A549 (cell line): ENCODE results near the gene ST14. TPM values are rescaled to one million over a fixed set of nuclear protein-coding genes. Genes with fewer than 3 reads are reported as not detected.

ENCODE experiments used
- ATAC-seq, 2 experiments: fragments of 200-7000 bp in 1 of 2; fragments of >200 bp in 1 of 2; cut with Nextera tagmentation in 1 of 2; cut with Tn5 transposase in 1 of 2; 3 replicates each; pipeline versions ENCODE4 v1.8.0 to v1.9.1; 2018 to 2020; ENCODE audit warnings: mild to moderate bottlenecking in 1 of 2, moderate library complexity in 1 of 2
- CTCF ChIA-PET: fragments of 300-600 bp; sonication (Branson Sonifier 250); formaldehyde crosslinking; extraction: SDS; loops from one replicate; lab custom pipeline; 2021; ENCODE audit warnings: antibody characterized with exemption, inconsistent platforms; lab: Yijun Ruan, JAX
- POLR2A ChIA-PET: fragments of 350-600 bp; formaldehyde crosslinking; extraction: SDS; loops from one replicate; lab custom pipeline; 2021; ENCODE audit warnings: antibody characterized with exemption, inconsistent platforms; lab: Yijun Ruan, JAX
- DNase-seq, 2 experiments: peaks; one replicate each; pipeline versions ENCODE4 v3.0.0 to v3.0.0-alpha.2; 2011 to 2016; ENCODE audit warnings: low read depth in 1 of 2, low spot score in 1 of 2
- FAIRE-seq: peaks from 2 replicates; lab custom pipeline; 2011; peaks lifted over from hg19 to GRCh38; lab: Jason Lieb, UNC
- H3K27ac ChIP-seq, 2 experiments: fragments of >200 bp; sonication (Bioruptor Twin); formaldehyde crosslinking; 3 replicates each; pipeline ENCODE4 v1.5.1; 2016 to 2017
- H3K4me1 ChIP-seq: fragments of >200 bp; sonication (Bioruptor Twin); formaldehyde crosslinking; 3 replicates; pipeline ENCODE4 v1.6.1; 2016
- H3K4me2 ChIP-seq: fragments of >200 bp; sonication (Bioruptor Twin); formaldehyde crosslinking; 3 replicates; pipeline ENCODE4 v1.6.1; 2016
- H3K4me3 ChIP-seq: fragments of >200 bp; sonication (Bioruptor Twin); formaldehyde crosslinking; 3 replicates; pipeline ENCODE4 v1.5.1; 2016
- H3K9me3 ChIP-seq: fragments of >200 bp; sonication (Bioruptor Twin); formaldehyde crosslinking; 3 replicates; pipeline ENCODE4 v1.6.1; 2016
- CBX8 ChIP-seq: fragments of 200-600 bp; sonication (generic); IDR thresholded peaks from 2 replicates; pipeline ENCODE4 v1.6.1; 2016
- CEBPB ChIP-seq, 2 experiments: fragments of >200 bp in 1 of 2; sonication (Bioruptor Twin) in 1 of 2; formaldehyde crosslinking in 1 of 2; IDR thresholded peaks; 2 replicates each; pipeline ENCODE4 v1.6.1; 2012 to 2016
- CHD4 ChIP-seq: fragments of 200-600 bp; sonication (generic); IDR thresholded peaks from 2 replicates; pipeline ENCODE4 v1.6.1; 2016; ENCODE audit warnings: antibody characterized with exemption, mild to moderate bottlenecking, borderline replicate concordance
- ELK1 ChIP-seq: fragments of 150-350 bp; IDR thresholded peaks from 2 replicates; pipeline ENCODE4 v1.6.1; 2014; ENCODE audit warnings: low read depth, mild to moderate bottlenecking, low read length
- FOSB ChIP-seq: fragments of 250-450 bp; sonication (Bioruptor Pico); IDR thresholded peaks from 2 replicates; pipeline ENCODE4 v1.5.0; 2020; ENCODE audit warnings: mild to moderate bottlenecking, moderate library complexity
- HES2 ChIP-seq: fragments of >200 bp; sonication (Bioruptor Twin); formaldehyde crosslinking; IDR thresholded peaks from 2 replicates; pipeline ENCODE4 v1.6.1; 2016
- HEYL ChIP-seq: fragments of 250-450 bp; sonication (Bioruptor Pico); IDR thresholded peaks from 2 replicates; pipeline ENCODE4 v1.8.0; 2021; ENCODE audit warnings: mild to moderate bottlenecking, moderate library complexity
- HOXA7 ChIP-seq: fragments of 250-450 bp; sonication (Bioruptor Pico); IDR thresholded peaks from 2 replicates; pipeline ENCODE4 v1.5.0; 2020; ENCODE audit warnings: mild to moderate bottlenecking, moderate library complexity
- KDM1A ChIP-seq: fragments of 200-600 bp; sonication (generic); IDR thresholded peaks from 2 replicates; pipeline ENCODE4 v1.6.1; 2016; ENCODE audit warnings: low read depth, mild to moderate bottlenecking
- NFE2L2 ChIP-seq: fragments of 150-350 bp; conservative IDR thresholded peaks from 2 replicates; pipeline ENCODE4 v1.6.1; 2014; ENCODE audit warnings: low read length
- NR3C1 ChIP-seq: fragments of >200 bp; sonication (Bioruptor Twin); formaldehyde crosslinking; IDR thresholded peaks from 3 replicates; pipeline ENCODE4 v1.6.1; 2017
- POLR2AphosphoS2 ChIP-seq: conservative IDR thresholded peaks from 2 replicates; pipeline ENCODE4 v1.6.1; 2012; ENCODE audit warnings: low read length, improper control_type of control experiment, inconsistent platforms
- RNF2 ChIP-seq: fragments of 200-600 bp; sonication (generic); IDR thresholded peaks from 2 replicates; pipeline ENCODE4 v1.6.1; 2016; ENCODE audit warnings: low read depth, mild to moderate bottlenecking, antibody characterized with exemption, moderate library complexity, borderline replicate concordance
- SMC3 ChIP-seq: fragments of >200 bp; sonication (Bioruptor Twin); formaldehyde crosslinking; IDR thresholded peaks from 3 replicates; pipeline ENCODE4 v1.6.1; 2018; ENCODE audit warnings: inconsistent platforms
- TP53 ChIP-seq: fragments of 250-450 bp; sonication (Bioruptor Pico); IDR thresholded peaks from 2 replicates; pipeline ENCODE4 v1.5.0; 2021; ENCODE audit warnings: mild to moderate bottlenecking, moderate library complexity
- WGBS: methylation state at CpG from one replicate; pipeline ENCODE4 v1.1.6; 2017; ENCODE audit errors: missing lambda C conversion rate; 5-methylcytosine and 5-hydroxymethylcytosine counted together
- polyA plus RNA-seq, 4 experiments: library from polyadenylated mRNA; depleted of rRNA in 3 of 4; stranded (reverse); fragments of >200 nt; fragmentation: RNase III in 1 of 4; extraction: RNeasy Plus Mini Kit Qiagen cat#74134 plus additional on column Dnase treatment in 1 of 4; gene quantifications; 2 replicates in 3 of 4; 3 replicates in 1 of 4; pipeline ENCODE4 v1.2.3, GENCODE V29; 2011 to 2017

The ST14 gene
- polyA plus RNA-seq, 2 of the 4 experiments (the other 2 are of a cell fraction): 0.05 to 0.17 TPM

GRCh38 chr11:130127509-130127908, 32.1 kb upstream of the ST14 start:
- Histone ChIP-seq H3K9me3 (no peaks in the 10 kb centered on the region), H3K27ac (no peak overlapping the region), H3K4me1 (peaks cover 16% of the 10 kb centered on the region), H3K4me3 (no peak overlapping the region), H3K4me2 (no peak overlapping the region)
- CTCF ChIA-PET: interaction anchor here (0.9 to 1.2 kb wide), 2 partner anchors 202 to 206 kb away, joined by 3 to 5 read pairs; no protein-coding TSS in a partner anchor
- WGBS: 96% methylated on average over 4 of the region's 4 CpGs
- FAIRE-seq (no peak), DNase-seq (no peak), ATAC-seq (no peak)
- TF ChIP-seq RNF2: no peak
- POLR2A ChIA-PET: interaction anchor here (0.6 kb wide), 2 partner anchors 28 to 124 kb away, joined by 3 to 7 read pairs; no protein-coding TSS in a partner anchor

- ChIA-PET CTCF (interaction anchor here (1.7 to 9.8 kb wide), 2 partner anchors 126 to 203 kb away, joined by 4 to 109 read pairs; partner anchors contain the start of gene PRDM10), POLR2A (no interaction called here)
- H3K4me3 ChIP-seq: no peak overlapping the region
- no peak for ATAC-seq
- H3K27ac ChIP-seq: no peak overlapping the region
- no peak overlapping the region for H3K4me2 ChIP-seq
- DNase-seq: no peak
- no peak for FAIRE-seq
- H3K4me1 ChIP-seq: peaks cover 13% of the 10 kb centered on the region
- H3K9me3 ChIP-seq: no peaks in the 10 kb centered on the region
- no peak for TF ChIP-seq NR3C1
- TF ChIP-seq HEYL (CRISPR knock-in tag): no peak
- no peak for TF ChIP-seq CHD4
- TF ChIP-seq CBX8: no peak
- TF ChIP-seq ELK1: no peak
- no peak for TF ChIP-seq SMC3
- no peak for TF ChIP-seq POLR2AphosphoS2
- no peak for TF ChIP-seq HOXA7 (CRISPR knock-in tag)
- TF ChIP-seq TP53 (CRISPR knock-in tag): no peak
- no peak for TF ChIP-seq CEBPB (IDR thresholded peaks at IDR 0.05)
- no peak for TF ChIP-seq KDM1A
- no peak for TF ChIP-seq NFE2L2
- no peak for TF ChIP-seq HES2
- 91% methylated on average over 2 of the region's 2 CpGs for WGBS
These were observed 31.0 kb upstream of the ST14 start for GRCh38 chr11:130128626-130129025.

- H3K4me3 ChIP-seq: no peak overlapping the region
- H3K9me3 ChIP-seq: no peaks in the 10 kb centered on the region
- H3K4me2 ChIP-seq: no peak overlapping the region
- peaks cover 2% of the 10 kb centered on the region; the same call in 2 of the 3 replicates for H3K4me1 ChIP-seq
- 93% methylated on average over 11 of the region's 11 CpGs for WGBS
- no peak for DNase-seq
- no peak overlapping the region for H3K27ac ChIP-seq
- ChIA-PET POLR2A (no interaction called here), CTCF (interaction anchor here (0.6 to 9.8 kb wide), 8 partner anchors 7 to 248 kb away, joined by 3 to 109 read pairs (median 4); partner anchors contain the start of gene PRDM10)
- no peak for ATAC-seq
- FAIRE-seq: no peak
- TF ChIP-seq KDM1A (no peak), ELK1 (no peak), HES2 (no peak), FOSB (CRISPR knock-in tag) (no peak)
These were observed 29.7 kb upstream of the ST14 start for GRCh38 chr11:130129922-130130321.
